ENCODE measurements around the gene MYO1G. TPM values are rescaled to one million over a fixed set of nuclear protein-coding genes. Genes with fewer than 3 reads are reported as not detected.

Gene MYO1G
- total and polyA plus RNA-seq, 2 experiments from 2014 or later: 0.03 TPM; not detected in 1

DNA sequence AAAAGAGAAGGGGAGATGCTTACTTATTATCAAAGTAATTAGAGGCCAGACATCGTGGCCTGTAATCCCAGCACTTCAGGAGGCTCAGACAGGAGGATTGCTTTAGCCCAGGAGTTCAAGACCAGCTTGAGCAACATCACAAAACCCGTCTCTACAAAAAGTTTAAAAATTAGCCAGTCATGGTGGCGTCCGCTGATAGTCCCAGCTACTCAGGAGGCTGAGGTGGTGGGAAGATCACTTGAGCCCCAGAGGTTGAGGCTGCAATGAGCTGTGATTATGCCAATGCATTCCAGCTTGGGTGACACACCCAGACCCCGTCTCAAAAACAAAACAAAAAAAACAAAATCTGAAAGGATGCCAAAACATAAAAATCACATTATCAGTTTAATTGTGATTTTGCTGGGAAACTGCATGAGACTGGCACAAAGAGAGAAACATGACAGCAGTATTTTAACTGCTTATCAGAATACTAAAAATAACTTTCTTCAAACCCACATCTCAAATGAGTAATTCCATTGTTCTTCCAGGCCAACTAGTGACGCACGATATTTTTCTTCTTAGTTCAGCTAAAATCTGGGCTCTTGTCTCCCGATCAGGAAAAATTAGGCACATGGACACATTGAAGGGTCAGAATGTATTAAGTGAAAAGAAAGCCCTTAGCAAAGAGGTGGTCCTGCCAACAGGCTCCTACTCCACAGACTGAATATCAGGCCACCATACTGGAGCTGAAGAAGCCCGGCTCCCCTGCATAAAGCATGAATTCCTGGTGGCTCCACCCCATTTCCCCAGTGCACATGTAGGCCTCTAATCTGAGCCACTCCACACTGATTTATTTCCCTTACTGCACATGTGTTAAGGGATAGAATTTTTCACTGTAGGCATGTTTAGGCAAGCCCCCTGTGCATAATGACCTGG, 11.6 kb upstream of the MYO1G start:
- Histone ChIP-seq H3K9me2 (replicated peaks; ENCODE audit: insufficient read depth) (no peaks in the 10 kb centered on the region), H3K27ac (peak overlapping the region; percentile 19), H2AFZ (no peak overlapping the region)

DNA sequence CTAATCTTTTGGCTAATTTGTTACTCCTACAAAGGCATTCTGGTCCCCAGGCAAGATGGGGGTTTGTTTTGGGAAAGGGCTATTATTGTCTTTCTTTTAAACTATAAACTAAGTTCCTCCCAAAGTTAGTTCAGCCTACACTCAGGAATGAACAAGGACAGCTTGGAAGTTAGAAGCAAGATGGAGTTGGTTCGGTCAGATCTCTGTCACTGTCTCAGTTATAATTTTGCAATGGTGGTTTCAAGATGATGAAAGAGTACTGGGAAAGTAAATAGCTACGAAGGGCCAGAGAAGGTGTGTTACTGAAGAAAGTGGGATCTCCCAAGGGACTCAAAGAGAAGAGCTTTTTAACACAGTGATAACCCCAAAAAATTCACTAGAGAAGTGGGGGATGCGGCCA, 10.3 kb upstream of the MYO1G start:
- Histone ChIP-seq H4K20me1 (ENCODE audit: insufficient read depth, poor library complexity, severe bottlenecking) (no peaks in the 10 kb centered on the region), H3K27ac (no peak overlapping the region), H3K9me3 (ENCODE audit: low read depth) (no peaks in the 10 kb centered on the region), H3K4me1 (ENCODE audit: insufficient read depth) (peaks cover 8% of the 10 kb centered on the region), H3K79me2 (peaks cover 9% of the 10 kb centered on the region), H2AFZ (no peak overlapping the region), H3K9me2 (replicated peaks; ENCODE audit: insufficient read depth) (no peaks in the 10 kb centered on the region), H3K4me3 (no peak overlapping the region), H3K4me2 (no peak overlapping the region), H3K27me3 (no peaks in the 10 kb centered on the region), H3K36me3 (replicated peaks; ENCODE audit: insufficient read depth, low read depth) (no peaks in the 10 kb centered on the region)
- TF ChIP-seq, protein P1, sequence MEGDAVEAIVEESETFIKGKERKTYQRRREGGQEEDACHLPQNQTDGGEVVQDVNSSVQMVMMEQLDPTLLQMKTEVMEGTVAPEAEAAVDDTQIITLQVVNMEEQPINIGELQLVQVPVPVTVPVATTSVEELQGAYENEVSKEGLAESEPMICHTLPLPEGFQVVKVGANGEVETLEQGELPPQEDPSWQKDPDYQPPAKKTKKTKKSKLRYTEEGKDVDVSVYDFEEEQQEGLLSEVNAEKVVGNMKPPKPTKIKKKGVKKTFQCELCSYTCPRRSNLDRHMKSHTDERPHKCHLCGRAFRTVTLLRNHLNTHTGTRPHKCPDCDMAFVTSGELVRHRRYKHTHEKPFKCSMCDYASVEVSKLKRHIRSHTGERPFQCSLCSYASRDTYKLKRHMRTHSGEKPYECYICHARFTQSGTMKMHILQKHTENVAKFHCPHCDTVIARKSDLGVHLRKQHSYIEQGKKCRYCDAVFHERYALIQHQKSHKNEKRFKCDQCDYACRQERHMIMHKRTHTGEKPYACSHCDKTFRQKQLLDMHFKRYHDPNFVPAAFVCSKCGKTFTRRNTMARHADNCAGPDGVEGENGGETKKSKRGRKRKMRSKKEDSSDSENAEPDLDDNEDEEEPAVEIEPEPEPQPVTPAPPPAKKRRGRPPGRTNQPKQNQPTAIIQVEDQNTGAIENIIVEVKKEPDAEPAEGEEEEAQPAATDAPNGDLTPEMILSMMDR (IDR thresholded peaks at IDR 0.05; ENCODE audit: poor library complexity): no peak
- no peak for TF ChIP-seq EZH2phosphoT487 (IDR thresholded peaks at IDR 0.05; ENCODE audit: low read depth, severe bottlenecking, unreplicated experiment)
- no peak for TF ChIP-seq EZH2 (IDR thresholded peaks at IDR 0.05; ENCODE audit: borderline replicate concordance)
- DNase-seq (ENCODE audit: low spot score): no peak
- 96% methylated on average over 3 of the region's 3 CpGs for WGBS (ENCODE audit: low lambda C conversion rate, missing lambda C conversion rate)

More for the DNA sequence above, 11.6 kb upstream of the MYO1G start:
- H4K20me1 ChIP-seq (ENCODE audit: insufficient read depth, poor library complexity, severe bottlenecking): no peaks in the 10 kb centered on the region
- TF ChIP-seq, protein P1 (IDR thresholded peaks at IDR 0.05; ENCODE audit: poor library complexity): no peak
- TF ChIP-seq EZH2 (IDR thresholded peaks at IDR 0.05; ENCODE audit: borderline replicate concordance) (no peak), EZH2phosphoT487 (IDR thresholded peaks at IDR 0.05; ENCODE audit: low read depth, severe bottlenecking, unreplicated experiment) (no peak)
- no peak overlapping the region for H3K4me3 ChIP-seq
- no peak for DNase-seq (ENCODE audit: low spot score)
- H3K36me3 ChIP-seq (replicated peaks; ENCODE audit: insufficient read depth, low read depth): no peaks in the 10 kb centered on the region
- H3K4me1 ChIP-seq (ENCODE audit: insufficient read depth): peaks cover 8% of the 10 kb centered on the region
- no peak overlapping the region for H3K4me2 ChIP-seq
- 85% methylated on average over 9 of the region's 9 CpGs for WGBS (ENCODE audit: low lambda C conversion rate, missing lambda C conversion rate)
- H3K79me2 ChIP-seq: peaks cover 5% of the 10 kb centered on the region
- H3K9me3 ChIP-seq (ENCODE audit: low read depth): no peaks in the 10 kb centered on the region
- no peaks in the 10 kb centered on the region for H3K27me3 ChIP-seq

DNA sequence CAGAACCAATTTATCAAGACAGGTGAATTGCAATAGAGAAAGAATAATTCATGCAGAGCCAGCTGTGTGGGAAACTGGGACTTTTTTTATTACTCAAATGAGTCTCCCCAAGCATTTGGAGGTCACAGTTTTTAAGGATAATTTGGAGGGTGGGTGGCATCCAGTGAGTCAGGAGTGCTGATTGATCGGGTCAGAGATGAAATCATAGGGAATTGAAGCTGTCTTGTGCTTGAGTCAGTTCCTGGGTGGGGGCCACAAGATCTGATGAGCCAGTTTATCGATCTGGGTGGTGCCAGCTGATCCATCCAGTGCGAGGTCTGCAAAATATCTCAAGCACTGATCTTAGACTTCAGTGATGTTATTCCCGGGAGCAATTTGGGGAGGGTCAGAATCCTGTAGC, 9.9 kb upstream of the MYO1G start:
- DNase-seq (ENCODE audit: low spot score): no peak
- peaks cover 9% of the 10 kb centered on the region for H3K79me2 ChIP-seq
- H3K4me1 ChIP-seq (ENCODE audit: insufficient read depth): peaks cover 8% of the 10 kb centered on the region
- no peak overlapping the region for H3K27ac ChIP-seq
- WGBS (ENCODE audit: low lambda C conversion rate, missing lambda C conversion rate): 94% methylated on average over 4 of the region's 4 CpGs
- no peaks in the 10 kb centered on the region for H4K20me1 ChIP-seq (ENCODE audit: insufficient read depth, poor library complexity, severe bottlenecking)
- H3K4me3 ChIP-seq: no peak overlapping the region
- no peaks in the 10 kb centered on the region for H3K36me3 ChIP-seq (replicated peaks; ENCODE audit: insufficient read depth, low read depth)
- TF ChIP-seq EZH2 (IDR thresholded peaks at IDR 0.05; ENCODE audit: borderline replicate concordance) (no peak), EZH2phosphoT487 (IDR thresholded peaks at IDR 0.05; ENCODE audit: low read depth, severe bottlenecking, unreplicated experiment) (no peak)
- TF ChIP-seq, protein P1 (IDR thresholded peaks at IDR 0.05; ENCODE audit: poor library complexity): no peak
- no peaks in the 10 kb centered on the region for H3K9me2 ChIP-seq (replicated peaks; ENCODE audit: insufficient read depth)
- no peaks in the 10 kb centered on the region for H3K27me3 ChIP-seq
- H3K9me3 ChIP-seq (ENCODE audit: low read depth): no peaks in the 10 kb centered on the region
- H2AFZ ChIP-seq: no peak overlapping the region
- no peak overlapping the region for H3K4me2 ChIP-seq

All from hepatocyte (in vitro differentiated cells).